DND-41 (cell line): ENCODE data around the gene DPYD.

Source experiments
- CTCF ChIP-seq: IDR thresholded peaks from 2 replicates; pipeline ENCODE4 v1.5.1; 2012; ENCODE audit warnings: borderline replicate concordance, low read length, moderate library complexity, mild to moderate bottlenecking; ENCODE audit not compliant: poor library complexity, severe bottlenecking; ENCODE audit errors: extremely low read depth
- EZH2 ChIP-seq: IDR thresholded peaks from 3 replicates; pipeline ENCODE4 v1.6.1; 2012; ENCODE audit warnings: borderline replicate concordance, low read depth, mild to moderate bottlenecking, moderate library complexity, low read length, inconsistent platforms; ENCODE audit not compliant: severe bottlenecking

DNA sequence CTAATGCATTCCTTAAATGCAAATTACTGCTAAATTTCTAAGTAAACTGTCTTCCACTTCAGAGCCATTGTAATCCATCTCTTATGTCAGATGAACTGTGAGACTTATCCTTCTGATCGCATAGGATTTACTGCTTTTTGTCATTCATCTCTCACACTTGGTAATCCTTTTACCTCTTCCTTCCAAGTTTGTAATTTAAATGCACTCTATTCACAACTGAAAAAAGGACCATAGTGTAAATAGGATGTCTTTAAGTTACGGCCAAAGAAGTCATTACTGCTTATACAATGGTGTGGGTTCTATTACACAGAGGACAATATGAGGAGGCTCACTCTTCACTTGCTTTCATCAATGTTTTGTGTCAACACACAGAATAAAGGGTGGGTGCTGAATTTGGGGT, 806.0 kb downstream of the DPYD start:
- TF ChIP-seq CTCF (no peak), EZH2 (no peak)
